Fibroblast of pulmonary artery (primary cell): ENCODE measurements around the gene SOSTDC1.

Experiments
- DNase-seq: peaks from one replicate; pipeline ENCODE4 v3.0.0-alpha.2; 2010; ENCODE audit warnings: low read depth
- H3K4me3 ChIP-seq: replicated peaks from 2 replicates; pipeline ENCODE4 v1.5.1; 2011; ENCODE audit warnings: low read depth, mild to moderate bottlenecking, control low read depth, low read length, moderate library complexity
- CTCF ChIP-seq: IDR thresholded peaks from 2 replicates; pipeline ENCODE4 v1.5.1; 2011; ENCODE audit warnings: mild to moderate bottlenecking, control low read depth, low read length, inconsistent platforms; ENCODE audit errors: missing control alignments

Gene SOSTDC1

GRCh38 chr7:16491148-16491547 is 25.6 kb upstream of the SOSTDC1 start:
- DNase-seq = no peak
- no peak for TF ChIP-seq CTCF
- H3K4me3 ChIP-seq = no peak overlapping the region

- no peak for TF ChIP-seq CTCF
- no peak overlapping the region for H3K4me3 ChIP-seq
- DNase-seq = peak; percentile 80
Measured at GRCh38 chr7:16484453-16485158, 19.1 kb upstream of the SOSTDC1 start.

- no peak for TF ChIP-seq CTCF
- no peak for DNase-seq
- no peak overlapping the region for H3K4me3 ChIP-seq
Measured at GRCh38 chr7:16479591-16479990, 14.1 kb upstream of the SOSTDC1 start.

GRCh38 chr7:16479161-16479560 is 13.6 kb upstream of the SOSTDC1 start:
- no peak overlapping the region for H3K4me3 ChIP-seq
- no peak for DNase-seq
- TF ChIP-seq CTCF = no peak

- no peak for TF ChIP-seq CTCF
- H3K4me3 ChIP-seq = no peak overlapping the region
- DNase-seq = no peak
Measured at GRCh38 chr7:16471933-16472332, 6.4 kb upstream of the SOSTDC1 start.

GRCh38 chr7:16463949-16464715 is 1.4 kb downstream of the SOSTDC1 start:
- H3K4me3 ChIP-seq = no peak overlapping the region
- TF ChIP-seq CTCF = no peak

More at GRCh38 chr7:16463949-16464715, 1.4 kb downstream of the SOSTDC1 start:
- DNase-seq = no peak
